GM19468 (cell line): ENCODE results near the gene RBM7.

ENCODE experiments used
- ATAC-seq: cut with Tn5 transposase; IDR thresholded peaks from one replicate; pipeline ENCODE4 v1.9.1; 2021; ENCODE audit warnings: mild to moderate bottlenecking, moderate library complexity, moderate number of reproducible peaks; ENCODE audit not compliant: unreplicated experiment; ENCODE audit errors: extremely low read depth

Gene RBM7

GRCh38 chr11:114400216-114400914 lies at the start of gene RBM7, which contains the start of gene C11orf71:
Gene RBM7, plus strand, starts transcription at chr11:114400666. Its CDS starts 6 bp downstream, at chr11:114400672.
Gene C11orf71, minus strand, starts transcription at chr11:114400511. Its CDS starts 180 bp downstream, at chr11:114400331.
- ATAC-seq, result peak; percentile 94

- no peak for ATAC-seq
These were observed 47.0 kb upstream of the RBM7 start for GRCh38 chr11:114353443-114353842.

GRCh38 chr11:114354076-114354475 lies 46.4 kb upstream of the RBM7 start:
- ATAC-seq, result no peak

GRCh38 chr11:114358716-114359115 lies 41.8 kb upstream of the RBM7 start:
- ATAC-seq, result no peak

GRCh38 chr11:114359342-114359741 lies 41.1 kb upstream of the RBM7 start:
- ATAC-seq, result no peak

- no peak for ATAC-seq
These were observed 38.1 kb upstream of the RBM7 start for GRCh38 chr11:114362326-114362725.

- no peak for ATAC-seq
These were observed 37.5 kb upstream of the RBM7 start for GRCh38 chr11:114362958-114363357.

- ATAC-seq, result no peak
These were observed 33.9 kb upstream of the RBM7 start for GRCh38 chr11:114366331-114367243.

GRCh38 chr11:114367244-114367957 lies 33.1 kb upstream of the RBM7 start:
- ATAC-seq, result no peak

- no peak for ATAC-seq
These were observed 31.4 kb upstream of the RBM7 start for GRCh38 chr11:114368918-114369680.

GRCh38 chr11:114375052-114375451 lies 25.4 kb upstream of the RBM7 start:
- no peak for ATAC-seq

- no peak for ATAC-seq
These were observed 22.7 kb upstream of the RBM7 start for GRCh38 chr11:114377612-114378267.

GRCh38 chr11:114379394-114380069 lies 20.9 kb upstream of the RBM7 start:
- ATAC-seq, result no peak

GRCh38 chr11:114382509-114382908 lies 18.0 kb upstream of the RBM7 start:
- no peak for ATAC-seq

- ATAC-seq, result no peak
These were observed 16.0 kb upstream of the RBM7 start for GRCh38 chr11:114384487-114384886.

GRCh38 chr11:114386131-114386530 lies 14.3 kb upstream of the RBM7 start:
- no peak for ATAC-seq

GRCh38 chr11:114386545-114386944 lies 13.9 kb upstream of the RBM7 start:
- ATAC-seq, result no peak

GRCh38 chr11:114392735-114393667 lies 7.5 kb upstream of the RBM7 start:
- no peak for ATAC-seq
